GM21825 (cell line): Measurements from ENCODE around the gene CLDN34.

Experiments
- ATAC-seq: cut with Tn5 transposase; IDR thresholded peaks from one replicate; pipeline ENCODE4 v1.9.1; 2021; ENCODE audit warnings: mild to moderate bottlenecking, moderate library complexity; ENCODE audit not compliant: unreplicated experiment

The CLDN34 gene

GRCh38 chrX:10014462-10015354 is 47.5 kb downstream of the CLDN34 start:
- peak; percentile 90 for ATAC-seq

GRCh38 chrX:10015355-10015722 is 48.2 kb downstream of the CLDN34 start:
- ATAC-seq, result peak; percentile 9

- no peak for ATAC-seq
Observed at GRCh38 chrX:10015723-10016518, 48.8 kb downstream of the CLDN34 start.

DNA sequence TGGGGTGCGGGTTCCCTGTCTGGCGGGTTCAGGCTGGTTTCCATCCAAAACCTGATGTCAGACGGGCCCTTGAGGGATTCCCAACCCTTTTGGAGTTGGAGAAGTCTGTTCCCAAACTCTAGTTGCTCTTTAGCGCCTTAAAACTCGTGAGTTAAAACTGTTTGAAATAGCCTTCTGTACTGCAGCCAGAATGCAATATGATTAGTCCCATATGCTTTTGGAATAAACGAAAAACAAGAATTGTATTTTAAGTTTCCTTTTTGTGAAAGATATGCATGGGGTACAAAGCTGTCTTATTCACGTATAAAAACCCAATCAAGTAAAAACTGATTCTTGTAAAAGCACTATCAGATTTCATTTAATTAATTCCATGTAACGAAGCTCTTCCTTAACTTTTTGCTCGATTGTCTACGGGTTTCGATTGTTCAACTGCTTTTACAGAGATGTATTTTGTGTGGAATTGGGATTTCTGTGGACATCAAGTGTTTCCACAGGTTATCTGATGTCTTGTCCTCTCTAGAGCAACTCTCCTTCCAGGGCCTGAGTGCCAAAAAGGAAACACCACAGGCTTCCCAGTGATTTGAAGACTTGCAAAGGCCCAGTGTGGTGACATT is 49.5 kb downstream of the CLDN34 start:
- no peak for ATAC-seq

DNA sequence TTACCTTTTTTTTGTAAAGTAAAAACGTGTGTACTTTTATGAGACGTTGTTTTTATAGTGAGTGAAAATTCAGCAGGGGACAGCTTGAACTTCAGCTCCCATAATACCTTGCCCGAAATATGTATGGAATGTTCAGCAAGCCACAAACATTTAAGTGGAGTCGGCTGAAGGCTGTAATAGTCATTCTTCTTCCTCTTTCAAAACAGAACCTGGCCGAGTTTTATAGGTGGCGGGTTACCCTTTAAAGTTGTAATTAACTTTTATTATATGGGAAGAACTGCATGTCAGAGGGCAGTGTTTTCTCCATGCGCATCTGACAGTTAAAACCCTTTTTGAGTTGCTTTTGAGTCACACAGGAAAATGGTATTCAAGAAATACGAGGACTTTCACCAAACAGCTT is 50.7 kb downstream of the CLDN34 start:
- no peak for ATAC-seq
